Stimulated activated CD4-positive, alpha-beta T cell treated with anti-CD3 and anti-CD28 coated beads, Interleukin-15, amount 100 ng/mL, for 48 hours (primary cell): ENCODE results near the gene TMEM169.

Experiments
- DNase-seq, 2 donors: peaks; one replicate each; pipeline ENCODE4 v3.0.0-alpha.2; 2020; ENCODE audit warnings: low read depth in 2 of 2

The TMEM169 gene

DNA sequence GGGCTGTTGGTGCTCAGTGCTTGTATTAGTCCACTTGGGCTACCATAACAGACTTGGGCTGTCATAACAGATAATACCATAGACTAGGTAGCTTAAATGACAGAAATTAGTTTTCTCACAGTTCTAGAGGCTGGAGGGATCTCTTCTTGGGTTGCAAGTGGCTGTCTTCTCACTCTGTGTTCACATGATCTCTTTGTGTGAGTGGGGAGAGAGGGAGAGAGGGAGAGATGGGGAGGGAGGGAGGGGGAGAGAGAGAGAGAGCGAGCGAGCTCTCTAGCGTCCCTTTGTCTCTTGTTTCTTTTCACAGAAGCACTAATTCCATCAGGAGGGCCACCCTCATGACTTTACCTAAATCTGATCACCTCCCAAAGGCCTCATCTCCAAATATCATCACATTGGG lies 23.0 kb downstream of the TMEM169 start:
- no peak for DNase-seq

DNA sequence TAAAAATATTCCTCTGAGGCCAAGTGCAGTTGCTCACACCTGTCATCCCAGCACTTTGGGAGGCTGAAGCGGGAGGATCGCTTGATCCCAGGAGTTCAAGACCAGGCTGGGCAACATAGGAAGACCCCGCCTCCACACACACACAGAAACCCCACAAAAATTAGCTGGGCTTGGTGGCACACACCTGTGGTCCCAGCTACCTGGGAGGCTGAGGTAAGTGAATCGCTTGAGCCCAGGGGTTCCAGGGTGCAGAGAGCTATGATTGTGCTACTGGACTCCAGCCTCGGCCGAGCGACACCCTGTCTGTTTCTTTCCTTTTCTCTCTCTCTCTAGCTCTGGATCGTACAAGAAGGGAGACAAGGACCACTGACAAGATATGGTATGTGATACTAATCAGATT lies 25.6 kb downstream of the TMEM169 start:
- DNase-seq = no peak

- no peak for DNase-seq
These were observed 26.0 kb downstream of the TMEM169 start for GRCh38 chr2:216107760-216108159.

GRCh38 chr2:216108310-216108966 lies 26.7 kb downstream of the TMEM169 start:
- no peak for DNase-seq

- DNase-seq = peak; percentile 95 to 97
These were observed 27.5 kb downstream of the TMEM169 start, which contains the start of gene XRCC5 for GRCh38 chr2:216108967-216109921. XRCC5 (plus strand) TSS chr2:216109348; CDS start chr2:216109437, 89 bp downstream.

DNA sequence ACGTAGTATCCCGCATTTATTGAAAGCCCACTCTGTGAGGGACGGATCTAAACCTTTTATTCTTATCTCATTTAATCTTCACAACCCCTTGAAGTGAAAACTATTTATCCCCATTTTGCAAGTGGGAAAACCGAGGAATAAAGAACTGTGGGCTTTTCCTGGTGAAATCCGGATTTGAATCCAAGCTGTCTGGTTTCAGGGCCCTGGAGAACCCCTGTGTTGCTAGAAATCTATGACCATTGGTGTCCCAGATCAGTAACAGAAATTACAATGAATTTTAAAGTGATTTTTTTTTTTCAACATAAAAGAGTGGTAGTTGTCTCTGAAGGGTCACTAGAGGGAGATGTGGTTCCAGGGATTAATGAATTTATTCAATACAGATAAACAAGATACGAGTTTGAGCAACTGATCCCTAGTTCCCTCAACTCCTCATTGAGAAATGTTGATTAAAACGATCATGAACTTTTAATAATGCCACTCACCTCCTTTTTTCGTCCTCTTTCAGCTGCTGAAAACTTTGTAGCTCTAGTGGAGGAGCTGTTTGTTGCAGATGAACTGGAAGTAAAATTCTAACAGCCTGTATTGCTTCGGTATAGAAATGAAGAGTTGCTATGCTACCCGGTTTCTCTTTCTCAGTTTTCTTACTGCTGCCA lies 28.4 kb downstream of the TMEM169 start:
- no peak for DNase-seq

- DNase-seq = no peak
These were observed 28.9 kb downstream of the TMEM169 start for GRCh38 chr2:216110620-216111019.

DNA sequence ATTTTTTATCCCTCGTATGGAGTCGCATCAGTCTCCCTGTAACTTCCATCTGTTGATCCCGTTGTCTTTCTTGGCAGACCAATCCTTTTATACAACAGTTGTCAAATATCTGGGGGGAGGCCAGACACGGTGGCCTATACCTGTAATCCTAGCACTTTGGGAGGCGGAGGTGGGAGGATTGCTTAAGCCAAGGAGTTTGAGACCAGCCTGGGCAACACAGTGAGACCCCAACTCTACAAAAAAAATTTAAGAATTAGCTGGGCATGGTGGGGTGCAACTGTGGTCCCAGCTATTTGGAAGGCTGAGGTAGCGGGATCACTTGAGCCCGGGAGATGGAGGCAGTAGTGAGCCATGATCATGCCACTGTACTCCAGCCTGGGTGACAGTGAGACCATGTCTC lies 29.4 kb downstream of the TMEM169 start:
- no peak for DNase-seq

DNA sequence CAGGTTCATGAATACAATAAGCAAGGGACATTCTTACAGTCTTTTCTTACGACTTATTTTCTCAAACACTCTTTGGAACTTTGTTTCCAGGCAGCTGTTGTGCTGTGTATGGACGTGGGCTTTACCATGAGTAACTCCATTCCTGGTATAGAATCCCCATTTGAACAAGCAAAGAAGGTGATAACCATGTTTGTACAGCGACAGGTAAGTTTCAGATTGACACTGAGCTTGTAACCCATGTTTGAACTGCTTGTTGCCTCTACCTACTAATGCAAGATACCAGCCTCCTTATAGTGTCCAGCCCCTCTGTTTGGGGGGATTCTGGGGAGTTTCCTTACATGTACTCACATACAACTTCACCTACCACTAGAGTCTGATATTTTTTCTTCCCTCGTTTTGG lies 31.2 kb downstream of the TMEM169 start:
- DNase-seq = no peak

DNA sequence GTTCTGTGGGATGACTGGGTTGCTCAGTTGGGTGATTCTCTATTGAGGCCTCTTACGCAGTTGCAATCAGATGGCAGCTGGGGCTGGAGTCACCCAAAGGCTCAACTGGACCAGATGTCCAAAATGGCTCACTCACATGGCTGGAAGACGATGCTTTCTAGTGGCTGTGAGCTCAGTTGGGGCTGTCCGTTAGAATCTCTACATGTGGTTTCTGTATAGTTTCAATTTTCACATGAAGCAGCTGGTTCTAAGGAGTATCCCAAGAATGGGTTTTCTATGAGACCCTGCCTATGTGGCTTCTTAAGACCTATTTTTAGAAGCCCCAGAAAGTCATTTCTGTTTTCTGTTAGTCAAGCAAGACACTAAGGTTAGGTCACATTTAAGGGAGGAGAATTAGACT lies 31.9 kb downstream of the TMEM169 start:
- DNase-seq = no peak

GRCh38 chr2:216114382-216114713 lies 32.6 kb downstream of the TMEM169 start:
- DNase-seq = no peak

- peak; percentile 95 to 96 for DNase-seq
These were observed 33.2 kb downstream of the TMEM169 start for GRCh38 chr2:216114714-216115531.

DNA sequence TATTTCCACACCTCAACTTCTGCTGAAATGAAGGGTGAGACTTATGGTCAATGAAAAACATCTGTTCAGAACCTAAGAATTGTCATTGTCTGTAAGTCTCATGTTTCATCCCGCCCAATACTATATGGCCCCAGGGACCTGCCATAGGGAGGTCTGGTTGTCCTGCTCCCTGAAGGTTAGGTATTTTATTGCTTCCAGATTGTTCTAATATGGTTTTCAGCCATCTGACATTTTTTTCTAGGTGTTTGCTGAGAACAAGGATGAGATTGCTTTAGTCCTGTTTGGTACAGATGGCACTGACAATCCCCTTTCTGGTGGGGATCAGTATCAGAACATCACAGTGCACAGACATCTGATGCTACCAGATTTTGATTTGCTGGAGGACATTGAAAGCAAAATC lies 34.7 kb downstream of the TMEM169 start:
- DNase-seq = no peak

DNA sequence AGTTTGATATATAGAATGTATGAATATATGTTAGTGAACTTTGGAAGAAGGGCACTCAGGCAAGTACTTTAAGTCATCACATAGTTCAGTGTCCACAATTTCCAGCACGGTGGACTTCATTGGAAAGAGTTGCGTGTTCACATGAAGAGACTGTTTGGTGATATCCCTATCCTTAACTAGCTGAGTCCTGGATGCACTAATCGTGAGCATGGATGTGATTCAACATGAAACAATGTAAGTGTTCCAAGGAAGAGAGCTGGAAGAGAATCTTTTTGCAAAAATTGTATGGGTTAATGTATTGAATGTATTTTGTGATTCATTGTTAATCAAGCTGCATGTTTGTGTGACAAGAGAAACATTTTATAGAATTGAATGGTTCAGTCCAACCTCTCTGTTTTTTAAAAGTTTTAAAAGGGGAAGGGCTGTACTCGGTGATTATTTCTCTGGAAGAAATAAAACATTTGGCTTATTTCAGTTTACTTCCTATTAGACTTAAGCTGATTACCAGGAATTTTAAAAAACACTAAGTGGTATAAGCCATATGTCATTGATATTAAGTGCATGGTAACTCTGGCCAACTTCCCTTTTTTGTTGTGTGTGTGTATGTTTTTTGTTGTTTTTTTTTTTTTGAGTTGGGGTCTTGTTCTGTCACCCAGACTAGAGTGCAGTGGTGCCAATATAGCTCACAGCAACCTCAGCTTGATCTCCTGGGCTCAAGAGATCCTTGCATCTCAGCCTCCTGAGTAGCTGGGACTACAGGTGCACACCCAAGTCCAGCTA lies 36.0 kb downstream of the TMEM169 start:
- DNase-seq = no peak

DNA sequence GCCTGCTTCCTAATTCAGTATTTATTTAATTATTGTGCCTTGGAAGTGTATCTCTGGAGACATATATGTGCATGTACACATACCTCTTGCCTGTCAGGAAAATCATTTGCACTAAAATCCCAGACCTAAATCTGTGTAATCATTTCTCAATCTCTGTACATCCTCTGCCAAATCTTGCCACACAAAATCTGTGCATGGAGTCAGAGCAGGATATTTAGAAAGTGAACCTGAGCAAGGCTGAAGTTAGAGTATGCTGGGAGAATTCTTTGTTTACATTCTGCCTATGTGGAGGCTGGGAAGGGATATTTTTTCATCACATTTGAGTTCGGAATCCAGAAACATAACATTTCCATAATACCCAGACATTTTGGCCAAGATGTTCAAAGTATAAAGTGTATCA lies 36.8 kb downstream of the TMEM169 start:
- DNase-seq = no peak

- DNase-seq = no peak
These were observed 37.4 kb downstream of the TMEM169 start for GRCh38 chr2:216119146-216119545.

DNA sequence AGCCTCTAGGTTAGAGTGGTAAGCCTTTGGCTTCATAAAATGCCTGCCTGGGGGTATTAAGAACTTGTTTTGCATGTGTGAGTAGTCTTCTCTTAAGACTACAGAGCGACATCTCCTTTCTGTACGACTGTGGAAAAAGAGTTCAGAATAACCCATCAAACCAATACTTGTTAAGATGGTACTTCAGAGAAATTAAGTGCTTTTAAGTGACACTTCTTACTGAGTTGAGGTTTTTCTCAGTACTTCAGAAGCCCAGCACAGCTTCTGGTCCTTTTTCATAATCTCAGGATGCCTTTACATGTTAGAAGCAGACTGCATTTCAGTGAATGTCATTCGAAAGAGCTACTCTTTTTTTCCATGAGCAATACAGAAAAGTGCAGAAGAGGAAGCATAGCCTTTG lies 38.3 kb downstream of the TMEM169 start:
- DNase-seq = no peak

DNA sequence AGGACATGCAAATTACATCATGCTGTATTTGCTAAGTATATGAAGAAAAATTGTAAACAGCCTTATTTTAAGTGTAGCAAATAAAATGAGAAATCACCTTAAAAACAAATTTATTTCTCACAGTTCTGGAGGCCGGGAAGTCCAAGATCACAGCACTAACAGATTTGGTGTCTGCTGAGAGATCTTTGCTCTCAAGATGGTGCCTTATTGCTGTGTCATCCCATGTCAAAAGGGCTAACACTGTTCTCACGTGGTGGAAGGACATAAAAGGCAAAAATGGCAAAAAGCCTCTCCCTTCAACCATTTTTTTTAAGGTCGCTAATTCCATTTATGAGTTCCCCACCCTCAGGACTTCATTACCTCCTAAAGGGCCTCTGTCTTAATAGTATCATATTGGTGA lies 39.5 kb downstream of the TMEM169 start:
- DNase-seq = no peak

DNA sequence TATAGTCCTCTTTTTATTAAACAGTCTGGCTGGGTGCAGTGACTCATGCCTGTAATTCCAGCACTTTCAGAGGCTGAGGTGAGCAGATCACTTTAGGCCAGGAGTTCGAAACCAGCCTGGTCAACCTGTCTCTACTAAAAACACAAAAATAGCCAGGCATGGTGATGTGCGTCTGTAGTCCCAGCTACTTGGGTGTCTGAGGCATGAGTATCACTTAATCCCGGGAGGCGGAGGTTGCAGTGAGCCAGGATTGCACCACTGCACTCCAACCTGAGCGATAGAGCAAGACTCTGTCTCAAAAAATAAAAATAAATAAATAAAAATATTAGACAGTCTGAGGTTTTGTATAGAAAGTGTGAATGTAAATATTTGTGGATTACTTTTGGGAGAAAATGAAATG lies 45.2 kb downstream of the TMEM169 start:
- no peak for DNase-seq

- no peak for DNase-seq
These were observed 48.7 kb downstream of the TMEM169 start for GRCh38 chr2:216130346-216130971.
